NCI-H1092 (cell line): ENCODE results near the gene AMPD2.

Experiments
- DNase-seq: peaks from one replicate; lab custom pipeline; 2025; lab: John Stamatoyannopoulos, UW

The AMPD2 gene

GRCh38 chr1:109617291-109617801 is 2.3 kb upstream of the AMPD2 start:
- no peak for DNase-seq

GRCh38 chr1:109618661-109619575 is 719 bp upstream of the AMPD2 start:
- DNase-seq: no peak

- DNase-seq: no peak
Observed at GRCh38 chr1:109620401-109620791, 759 bp downstream of the AMPD2 start.

- peak; percentile 85 for DNase-seq
Observed at GRCh38 chr1:109620841-109621286, 1.2 kb downstream of the AMPD2 start.

GRCh38 chr1:109621379-109622136 is 1.9 kb downstream of the AMPD2 start:
- no peak for DNase-seq

- no peak for DNase-seq
Observed at GRCh38 chr1:109622137-109622892, 2.7 kb downstream of the AMPD2 start.

- DNase-seq: no peak
Observed at GRCh38 chr1:109622895-109623294, 3.3 kb downstream of the AMPD2 start.

GRCh38 chr1:109623601-109624161 is 4.0 kb downstream of the AMPD2 start:
- DNase-seq: no peak

- DNase-seq: peak; percentile 44
Observed at GRCh38 chr1:109624201-109625010, 4.8 kb downstream of the AMPD2 start.

GRCh38 chr1:109625176-109625575 is 5.5 kb downstream of the AMPD2 start:
- DNase-seq: no peak

- DNase-seq: no peak
Observed at GRCh38 chr1:109625601-109626560, 6.2 kb downstream of the AMPD2 start.

GRCh38 chr1:109626682-109627408 is 7.2 kb downstream of the AMPD2 start:
- DNase-seq: no peak

GRCh38 chr1:109627692-109628399 is 8.2 kb downstream of the AMPD2 start:
- DNase-seq: no peak

- no peak for DNase-seq
Observed at GRCh38 chr1:109628540-109629321, 9.1 kb downstream of the AMPD2 start.

- no peak for DNase-seq
Observed at GRCh38 chr1:109629372-109630030, 9.9 kb downstream of the AMPD2 start.

- DNase-seq: no peak
Observed at GRCh38 chr1:109630081-109630897, 10.7 kb downstream of the AMPD2 start.
